HFFc6 (cell line): ENCODE data around the gene LSR. TPM values are rescaled to one million over a fixed set of nuclear protein-coding genes. Genes with fewer than 3 reads are reported as not detected.
"Not testable (repeated sequence)": the region's sequence is repeated elsewhere in the genome, so short reads cannot be mapped to it uniquely, and the experiment has no call there.

ENCODE experiments used
- DNase-seq: peaks from one replicate; pipeline ENCODE4 v3.0.0-alpha.2; 2018
- H3K27ac Mint-ChIP-seq: 2 replicates; pipeline ENCODE4 v1.8.0; 2020; ENCODE audit warnings: mild to moderate bottlenecking, mixed read lengths
- H3K27me3 Mint-ChIP-seq: 2 replicates; pipeline ENCODE4 v1.8.0; 2021; ENCODE audit warnings: mild to moderate bottlenecking, moderate library complexity, mixed read lengths; ENCODE audit not compliant: insufficient read depth
- H3K36me3 Mint-ChIP-seq: 2 replicates; pipeline ENCODE4 v1.8.0; 2021; ENCODE audit warnings: low read depth, mixed read lengths
- H3K4me1 Mint-ChIP-seq: 2 replicates; pipeline ENCODE4 v1.8.0; 2020; ENCODE audit warnings: low read depth, mixed read lengths
- H3K4me3 Mint-ChIP-seq: 2 replicates; pipeline ENCODE4 v1.8.0; 2020; ENCODE audit warnings: mild to moderate bottlenecking, moderate library complexity, mixed read lengths
- H3K9me3 Mint-ChIP-seq: 2 replicates; pipeline ENCODE4 v1.8.0; 2020; ENCODE audit warnings: mild to moderate bottlenecking, mixed read lengths
- CTCF ChIP-seq: fragments of 200-600 bp; sonication (generic); IDR thresholded peaks from 2 replicates; pipeline ENCODE4 v1.5.0; 2021; ENCODE audit warnings: antibody characterized with exemption, mild to moderate bottlenecking
- total RNA-seq, 6 experiments: library from RNA; stranded (reverse); fragmentation: NEBNext Ultra II Directional; extraction: Animal tissue kit (Norgen Biotek cat#: 25700); gene quantifications; 2 replicates in 1 of 6; 3 replicates in 5 of 6; pipeline ENCODE4 v1.2.3, GENCODE V29; 2021

Gene LSR
- total RNA-seq, 6 experiments from 2014 or later = 1.7 to 3.3 (median 2.3) TPM

DNA sequence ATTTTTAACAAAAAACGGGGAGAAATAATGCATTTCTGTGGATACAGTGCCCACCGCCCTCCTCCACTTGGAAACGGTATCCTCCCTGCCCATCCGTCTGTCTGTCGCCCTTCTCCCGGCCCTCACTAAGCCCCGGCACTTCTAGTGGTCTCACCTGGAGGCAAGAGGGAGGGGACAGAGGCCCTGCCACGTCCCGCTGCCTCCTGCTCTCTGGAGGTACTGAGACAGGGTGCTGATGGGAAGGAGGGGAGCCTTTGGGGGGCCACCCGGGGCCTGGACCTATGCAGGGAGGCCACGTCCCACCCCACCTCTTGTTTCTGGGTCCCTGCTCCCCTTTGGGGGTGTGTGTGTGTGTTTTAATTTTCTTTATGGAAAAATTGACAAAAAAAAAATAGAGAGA is 30.6 kb downstream of the LSR start:
- TF ChIP-seq CTCF = no peak
- Mint-ChIP-seq H3K36me3 (peaks cover 7% of the 10 kb centered on the region; the same call in 1 of the 2 replicates), H3K4me1 (no peaks in the 10 kb centered on the region), H3K4me3 (no peak overlapping the region), H3K27me3 (peaks cover 8% of the 10 kb centered on the region), H3K9me3 (no peaks in the 10 kb centered on the region), H3K27ac (no peak overlapping the region)
- DNase-seq = no peak

- no peak for TF ChIP-seq CTCF
- no peak for DNase-seq
- Mint-ChIP-seq H3K27me3 (peaks cover 10% of the 10 kb centered on the region), H3K4me3 (no peak overlapping the region), H3K27ac (no peak overlapping the region), H3K36me3 (peaks cover 7% of the 10 kb centered on the region; the same call in 1 of the 2 replicates), H3K9me3 (no peaks in the 10 kb centered on the region), H3K4me1 (no peaks in the 10 kb centered on the region)
Measured at GRCh38 chr19:35279985-35280821, 31.4 kb downstream of the LSR start.

DNA sequence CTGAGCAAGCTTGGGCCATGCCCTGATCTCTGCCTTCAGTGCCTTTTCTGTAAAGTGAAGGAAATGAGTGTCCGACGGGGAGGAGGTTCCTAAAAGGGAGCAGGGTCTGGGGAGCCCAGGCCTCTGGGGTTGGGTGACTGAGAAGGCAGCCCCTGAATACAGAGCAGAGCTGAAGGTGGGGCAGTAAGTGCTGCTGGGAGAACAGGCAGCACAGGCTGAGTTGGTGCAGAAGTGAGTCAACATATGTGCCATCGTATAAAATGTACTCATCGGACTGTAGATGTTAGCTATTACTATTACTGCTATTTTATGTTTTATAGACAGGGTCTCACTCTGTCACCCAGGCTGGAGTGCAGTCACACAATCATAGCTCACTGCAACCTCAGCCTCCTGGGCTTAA is 32.5 kb downstream of the LSR start:
- Mint-ChIP-seq H3K9me3 (no peaks in the 10 kb centered on the region), H3K27ac (no peak overlapping the region), H3K4me3 (no peak overlapping the region), H3K27me3 (peaks cover 15% of the 10 kb centered on the region), H3K4me1 (no peaks in the 10 kb centered on the region), H3K36me3 (no peaks in the 10 kb centered on the region)
- no peak for DNase-seq
- TF ChIP-seq CTCF = no peak

- Mint-ChIP-seq H3K4me1 (no peaks in the 10 kb centered on the region), H3K4me3 (no peak overlapping the region), H3K9me3 (no peaks in the 10 kb centered on the region), H3K36me3 (no peaks in the 10 kb centered on the region), H3K27me3 (peaks cover 23% of the 10 kb centered on the region), H3K27ac (no peak overlapping the region)
- TF ChIP-seq CTCF = no peak
- DNase-seq = no peak
Measured at GRCh38 chr19:35284153-35285094, 35.6 kb downstream of the LSR start.

DNA sequence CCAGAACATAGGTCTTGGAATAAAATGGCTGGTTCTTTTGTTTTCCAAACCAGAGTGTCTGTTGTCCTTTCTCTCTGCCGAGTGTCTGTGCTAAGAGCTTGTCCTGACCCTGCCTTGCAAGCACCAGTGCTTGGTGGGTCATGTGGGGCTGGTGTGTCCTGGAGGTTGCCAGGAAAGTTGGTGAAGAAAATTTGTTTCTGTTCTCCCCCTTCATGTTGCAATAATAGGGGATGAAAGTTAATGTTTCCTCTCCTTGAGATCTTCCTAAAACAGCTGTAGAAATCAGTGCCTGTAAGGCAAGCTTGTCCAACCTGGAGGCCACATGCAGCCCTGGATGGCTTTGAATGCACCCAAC is 36.3 kb downstream of the LSR start:
- no peak for DNase-seq
- Mint-ChIP-seq H3K4me3 (no peak overlapping the region), H3K4me1 (no peaks in the 10 kb centered on the region), H3K36me3 (no peaks in the 10 kb centered on the region), H3K27ac (no peak overlapping the region), H3K27me3 (peaks cover 24% of the 10 kb centered on the region), H3K9me3 (no peaks in the 10 kb centered on the region)
- TF ChIP-seq CTCF = no peak

DNA sequence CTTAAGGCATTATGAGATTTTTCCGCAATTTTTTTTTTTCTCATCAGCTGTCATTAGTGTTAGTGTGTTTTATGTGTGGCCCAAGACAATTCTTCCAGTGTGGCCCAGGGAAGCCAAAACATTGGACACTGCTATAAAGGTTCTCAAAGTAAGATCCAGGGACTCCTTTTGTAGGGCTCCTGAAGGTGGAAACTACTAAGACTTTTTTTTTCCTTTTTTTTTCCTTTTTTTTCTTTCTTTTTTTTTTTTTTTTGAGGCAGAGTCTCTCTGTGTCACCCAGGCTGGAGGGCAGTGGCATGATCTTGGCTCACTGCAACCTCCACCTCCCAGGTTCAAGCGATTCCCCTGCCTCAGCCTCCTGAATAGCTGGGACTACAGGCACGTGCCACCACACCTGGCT is 36.7 kb downstream of the LSR start:
- peaks cover 25% of the 10 kb centered on the region for H3K27me3 Mint-ChIP-seq
- not testable (repeated sequence) for H3K4me3 Mint-ChIP-seq, H3K9me3 Mint-ChIP-seq, H3K27ac Mint-ChIP-seq, H3K36me3 Mint-ChIP-seq, H3K4me1 Mint-ChIP-seq, DNase-seq

DNA sequence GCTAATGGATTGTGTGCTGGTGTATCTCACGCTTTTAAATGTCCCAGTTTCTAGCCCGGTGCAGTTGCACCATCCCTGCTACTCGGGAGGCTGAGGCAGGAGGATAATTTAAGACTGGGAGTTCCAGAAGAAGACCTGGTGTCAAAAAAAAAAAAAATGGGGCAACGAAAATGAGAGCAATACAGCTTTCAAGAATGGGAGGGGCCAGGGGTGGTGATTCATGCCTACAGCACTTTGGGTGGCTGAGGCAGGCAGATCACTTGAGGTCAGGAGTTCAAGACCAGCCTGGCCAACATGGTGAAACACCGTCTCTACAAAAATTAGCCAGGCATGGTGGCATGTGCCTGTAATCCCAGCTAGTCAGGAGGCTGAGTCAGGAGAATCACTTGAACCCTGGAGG is 37.3 kb downstream of the LSR start:
- H3K4me1 Mint-ChIP-seq, H3K4me3 Mint-ChIP-seq, H3K9me3 Mint-ChIP-seq, DNase-seq, H3K27ac Mint-ChIP-seq, H3K36me3 Mint-ChIP-seq: not testable (repeated sequence)
- peaks cover 27% of the 10 kb centered on the region for H3K27me3 Mint-ChIP-seq
